Activated naive CD8-positive, alpha-beta T cell treated with anti-CD3 and anti-CD28 coated beads, Interleukin-2, amount 50 U/mL, for 16 hours (primary cell): ENCODE results near the gene LGALS7B.
"Not testable (repeated sequence)": the region's sequence is repeated elsewhere in the genome, so short reads cannot be mapped to it uniquely, and the experiment has no call there.

Experiments used
- DNase-seq: peaks from one replicate; pipeline ENCODE4 v3.0.0-alpha.2; 2020; ENCODE audit warnings: low read depth, low spot score

LGALS7B gene

GRCh38 chr19:38788478-38789243 is at the start of gene LGALS7B:
Gene LGALS7B, plus strand, starts transcription at chr19:38789200. Its CDS starts 27 bp downstream, at chr19:38789227.
- no peak for DNase-seq

- DNase-seq, result no peak
These were observed 49.4 kb upstream of the LGALS7B start for GRCh38 chr19:38739440-38740256.

GRCh38 chr19:38740257-38740592 is 48.8 kb upstream of the LGALS7B start:
- DNase-seq, result no peak

- no peak for DNase-seq
These were observed 48.1 kb upstream of the LGALS7B start for GRCh38 chr19:38740932-38741331.

GRCh38 chr19:38741670-38742069 is 47.3 kb upstream of the LGALS7B start:
- no peak for DNase-seq

- DNase-seq, result no peak
These were observed 46.7 kb upstream of the LGALS7B start for GRCh38 chr19:38742296-38742695.

GRCh38 chr19:38742906-38743305 is 46.1 kb upstream of the LGALS7B start:
- DNase-seq, result no peak

GRCh38 chr19:38743394-38744297 is 45.4 kb upstream of the LGALS7B start:
- DNase-seq, result no peak

GRCh38 chr19:38744298-38744681 is 44.7 kb upstream of the LGALS7B start, which contains the start of gene CAPN12:
Gene CAPN12, minus strand, starts transcription at chr19:38744474. Its CDS starts 309 bp downstream, at chr19:38744165.
- no peak for DNase-seq

- DNase-seq, result no peak
These were observed 44.1 kb upstream of the LGALS7B start for GRCh38 chr19:38744874-38745273.

GRCh38 chr19:38745316-38745715 is 43.7 kb upstream of the LGALS7B start:
- DNase-seq, result no peak

GRCh38 chr19:38753783-38754182 is 35.2 kb upstream of the LGALS7B start:
- DNase-seq, result not testable (repeated sequence)

- not testable (repeated sequence) for DNase-seq
These were observed 34.8 kb upstream of the LGALS7B start for GRCh38 chr19:38754196-38754595.

GRCh38 chr19:38759590-38760003 is 29.4 kb upstream of the LGALS7B start:
- DNase-seq, result no peak

GRCh38 chr19:38760805-38761517 is 28.0 kb upstream of the LGALS7B start:
- DNase-seq, result not testable (repeated sequence)

- DNase-seq, result not testable (repeated sequence)
These were observed 27.1 kb upstream of the LGALS7B start for GRCh38 chr19:38761884-38762389.

- DNase-seq, result no peak
These were observed 25.2 kb upstream of the LGALS7B start for GRCh38 chr19:38763795-38764220.

- no peak for DNase-seq
These were observed 23.8 kb upstream of the LGALS7B start for GRCh38 chr19:38765214-38765613.

- DNase-seq, result no peak
These were observed 22.5 kb upstream of the LGALS7B start for GRCh38 chr19:38766276-38767047.

- peak; percentile 68 for DNase-seq
These were observed 19.3 kb upstream of the LGALS7B start for GRCh38 chr19:38769635-38770211.
